Neural cell (in vitro differentiated cells): ENCODE measurements around the gene PLCH1. TPM values are rescaled to one million over a fixed set of nuclear protein-coding genes. Genes with fewer than 3 reads are reported as not detected.

Source experiments
- H2AFZ ChIP-seq: fragments of 200-600, 300-800 bp; sonication (generic), shearing (Covaris generic); 2 replicates; pipeline ENCODE4 v1.6.0; 2014; ENCODE audit warnings: low read depth, mild to moderate bottlenecking, antibody characterized with exemption, low read length, moderate library complexity
- H3F3A ChIP-seq: fragments of 200-600 bp; shearing (Covaris generic); 2 replicates; pipeline ENCODE4 v1.6.1; 2016; ENCODE audit warnings: mild to moderate bottlenecking, moderate library complexity, mixed read lengths, antibody characterized with exemption, low read length; ENCODE audit not compliant: insufficient read depth, poor library complexity, severe bottlenecking
- H3K27ac ChIP-seq: fragments of 200-600, 300-800 bp; sonication (generic), shearing (Covaris generic); 2 replicates; pipeline ENCODE4 v1.5.1; 2014; ENCODE audit warnings: mild to moderate bottlenecking, low read length, moderate library complexity
- H3K27me3 ChIP-seq: fragments of 300-800, 200-600 bp; sonication (generic), shearing (Covaris generic); 2 replicates; pipeline ENCODE4 v1.6.0; 2014; ENCODE audit warnings: mild to moderate bottlenecking, low read depth, low read length, moderate library complexity; ENCODE audit not compliant: insufficient read depth
- H3K36me3 ChIP-seq: fragments of 300-800, 200-600 bp; sonication (generic), shearing (Covaris generic); 2 replicates; pipeline ENCODE4 v1.5.1; 2014; ENCODE audit warnings: mild to moderate bottlenecking, antibody characterized with exemption, low read length, moderate library complexity; ENCODE audit not compliant: insufficient read depth
- H3K4me2 ChIP-seq: fragments of 300-800, 200-600 bp; sonication (generic), shearing (Covaris generic); 2 replicates; pipeline ENCODE4 v1.6.0; 2014; ENCODE audit warnings: mild to moderate bottlenecking, low read length
- H3K4me3 ChIP-seq: fragments of 300-800, 200-600 bp; sonication (generic), shearing (Covaris generic); 2 replicates; pipeline ENCODE4 v1.5.1; 2014; ENCODE audit warnings: mild to moderate bottlenecking, low read length, moderate library complexity
- H3K79me2 ChIP-seq: fragments of 200-600 bp; shearing (Covaris generic); replicated peaks from 2 replicates; pipeline ENCODE4 v1.6.0; 2014; ENCODE audit warnings: mild to moderate bottlenecking, low read length, moderate library complexity; ENCODE audit not compliant: insufficient read depth
- H3K9ac ChIP-seq: fragments of 300-800, 200-600 bp; sonication (generic), shearing (Covaris generic); 2 replicates; pipeline ENCODE4 v1.6.1; 2016; ENCODE audit warnings: mild to moderate bottlenecking, low read length, mixed read lengths
- H3K9me2 ChIP-seq: fragments of 200-600 bp; shearing (Covaris generic); 2 replicates; pipeline ENCODE4 v1.6.1; 2016; ENCODE audit warnings: mild to moderate bottlenecking, low read length, mixed read lengths; ENCODE audit not compliant: insufficient read depth
- H3K9me3 ChIP-seq: fragments of 200-600, 300-800 bp; sonication (generic), shearing (Covaris generic); 2 replicates; pipeline ENCODE4 v1.6.1; 2016; ENCODE audit warnings: mild to moderate bottlenecking, mixed run types, low read length, moderate library complexity, mixed read lengths
- H4K20me1 ChIP-seq: fragments of 200-600 bp; shearing (Covaris generic); 2 replicates; pipeline ENCODE4 v1.6.1; 2016; ENCODE audit warnings: mild to moderate bottlenecking, mixed run types; ENCODE audit not compliant: insufficient read depth
- CTCF ChIP-seq: fragments of 450-650 bp; IDR thresholded peaks from 2 replicates; pipeline ENCODE4 v1.5.1; 2014; ENCODE audit warnings: antibody characterized with exemption, mild to moderate bottlenecking, moderate library complexity; ENCODE audit not compliant: poor library complexity, severe bottlenecking
- EP300 ChIP-seq: fragments of 450-650 bp; conservative IDR thresholded peaks from 2 replicates; pipeline ENCODE4 v1.6.1; 2014; ENCODE audit warnings: antibody characterized with exemption, mild to moderate bottlenecking, moderate library complexity; ENCODE audit not compliant: poor library complexity, severe bottlenecking
- EZH2 ChIP-seq: fragments of 200-600, 300-800 bp; shearing (Covaris generic), sonication (generic); IDR thresholded peaks from 2 replicates; pipeline ENCODE4 v1.6.1; 2014; ENCODE audit warnings: antibody characterized with exemption, low read length, borderline replicate concordance, mild to moderate bottlenecking; ENCODE audit not compliant: insufficient read depth, poor library complexity, severe bottlenecking
- MXI1 ChIP-seq: fragments of 450-650 bp; conservative IDR thresholded peaks from 2 replicates; pipeline ENCODE4 v1.6.1; 2014; ENCODE audit warnings: antibody characterized with exemption, mild to moderate bottlenecking; ENCODE audit not compliant: poor library complexity, severe bottlenecking
- POLR2AphosphoS5 ChIP-seq: IDR thresholded peaks from 2 replicates; pipeline ENCODE4 v1.6.1; 2012
- RAD21 ChIP-seq: fragments of 450-650 bp; conservative IDR thresholded peaks from 2 replicates; pipeline ENCODE4 v1.6.1; 2014; ENCODE audit warnings: antibody characterized with exemption, mild to moderate bottlenecking, moderate library complexity
- REST ChIP-seq: IDR thresholded peaks from 2 replicates; pipeline ENCODE4 v1.6.1; 2012; ENCODE audit warnings: borderline replicate concordance
- SMC3 ChIP-seq: fragments of 450-650 bp; conservative IDR thresholded peaks from 2 replicates; pipeline ENCODE4 v1.6.1; 2014; ENCODE audit warnings: antibody characterized with exemption, mild to moderate bottlenecking, moderate library complexity; ENCODE audit not compliant: poor library complexity
- TAF1 ChIP-seq: IDR thresholded peaks from 2 replicates; pipeline ENCODE4 v1.6.1; 2012; ENCODE audit warnings: low read depth
- polyA plus RNA-seq: library from polyadenylated mRNA; depleted of rRNA; stranded (reverse); fragments of >200 nt; gene quantifications from 2 replicates; pipeline ENCODE4 v1.2.3, GENCODE V29; 2014

PLCH1 gene
- polyA plus RNA-seq, 1 donor from 2014 or later, result 13.5 TPM

- no peaks in the 10 kb centered on the region for H3K27me3 ChIP-seq
- H3K9ac ChIP-seq, result no peak overlapping the region
- no peak overlapping the region for H2AFZ ChIP-seq
- no peaks in the 10 kb centered on the region for H4K20me1 ChIP-seq
- no peak overlapping the region for H3K27ac ChIP-seq
- no peak for TF ChIP-seq TAF1
- no peak for TF ChIP-seq REST
- TF ChIP-seq MXI1, result no peak
- TF ChIP-seq CTCF, result no peak
- no peak for TF ChIP-seq EZH2
- TF ChIP-seq EP300, result no peak
- no peak for TF ChIP-seq POLR2AphosphoS5
- no peak for TF ChIP-seq RAD21
- no peak overlapping the region for H3K4me3 ChIP-seq
- no peaks in the 10 kb centered on the region for H3K79me2 ChIP-seq
- no peaks in the 10 kb centered on the region for H3K9me3 ChIP-seq
- no peaks in the 10 kb centered on the region for H3K9me2 ChIP-seq
- H3F3A ChIP-seq, result no peaks in the 10 kb centered on the region
- no peaks in the 10 kb centered on the region for H3K36me3 ChIP-seq
- no peak overlapping the region for H3K4me2 ChIP-seq
Measured at GRCh38 chr3:155766206-155766605, 21.3 kb upstream of the PLCH1 start.

GRCh38 chr3:155763870-155764463, 19.1 kb upstream of the PLCH1 start:
- H3K9ac ChIP-seq, result no peak overlapping the region
- TF ChIP-seq REST, result no peak
- no peak for TF ChIP-seq CTCF
- TF ChIP-seq TAF1, result no peak
- TF ChIP-seq RAD21, result no peak
- TF ChIP-seq SMC3, result no peak
- TF ChIP-seq EP300, result no peak
- TF ChIP-seq MXI1, result no peak
- no peak for TF ChIP-seq POLR2AphosphoS5
- no peak for TF ChIP-seq EZH2
- no peak overlapping the region for H3K4me3 ChIP-seq
- no peaks in the 10 kb centered on the region for H4K20me1 ChIP-seq
- H3K27ac ChIP-seq, result no peak overlapping the region
- no peaks in the 10 kb centered on the region for H3K9me3 ChIP-seq
- H3K36me3 ChIP-seq, result no peaks in the 10 kb centered on the region
- H3K9me2 ChIP-seq, result no peaks in the 10 kb centered on the region
- no peaks in the 10 kb centered on the region for H3K79me2 ChIP-seq
- H3K27me3 ChIP-seq, result no peaks in the 10 kb centered on the region
- H3K4me2 ChIP-seq, result no peak overlapping the region
- no peak overlapping the region for H2AFZ ChIP-seq
- no peaks in the 10 kb centered on the region for H3F3A ChIP-seq
